SU-DHL-6 (cell line): ENCODE results near the gene ACTMAP.

Experiments
- CTCF ChIP-seq: fragments of 200-600 bp; sonication (generic); IDR thresholded peaks from one replicate; pipeline ENCODE4 v1.5.1; 2017; ENCODE audit warnings: antibody characterized with exemption, mild to moderate bottlenecking, low read length, moderate library complexity; ENCODE audit not compliant: insufficient read depth, poor library complexity, severe bottlenecking
- EZH2phosphoT487 ChIP-seq: fragments of 200-600 bp; sonication (generic), shearing (Covaris generic); conservative IDR thresholded peaks from 2 replicates; pipeline ENCODE4 v1.6.1; 2018; ENCODE audit warnings: mild to moderate bottlenecking, antibody characterized with exemption, low read length, moderate library complexity, mixed read lengths

GRCh38 chr19:40775632-40776022 is 25.4 kb upstream of the ACTMAP start:
- no peak for TF ChIP-seq CTCF
- TF ChIP-seq EZH2phosphoT487, result no peak
